GM12874 (cell line): Measurements from ENCODE around the gene NLN.

ENCODE experiments used
- TF ChIP-seq, protein P1 (sequence below): IDR thresholded peaks from 2 replicates; pipeline ENCODE4 v1.5.1; 2011; ENCODE audit warnings: low read depth, mild to moderate bottlenecking, control low read depth, low read length, moderate library complexity; ENCODE audit not compliant: insufficient read depth

Gene NLN

DNA sequence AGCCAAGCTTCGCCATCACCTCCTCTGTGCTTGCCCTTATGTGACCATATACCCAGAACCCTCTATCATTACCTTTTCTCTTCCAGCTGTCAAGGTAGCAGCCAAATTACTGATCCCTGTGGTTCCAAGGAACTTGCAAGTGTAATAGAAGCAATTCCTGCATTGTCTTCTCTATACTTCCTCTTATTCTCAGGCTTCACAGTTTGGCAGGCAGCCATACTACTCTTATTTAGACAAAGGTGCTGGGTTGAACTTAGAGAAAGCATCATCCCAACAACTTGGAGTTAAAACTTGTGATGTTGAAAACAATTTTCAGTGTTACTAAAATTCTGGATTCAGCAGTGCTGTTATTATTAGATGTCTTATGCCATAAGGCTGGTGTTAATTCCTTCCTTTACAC, 93.2 kb downstream of the NLN start:
- TF ChIP-seq, protein P1, sequence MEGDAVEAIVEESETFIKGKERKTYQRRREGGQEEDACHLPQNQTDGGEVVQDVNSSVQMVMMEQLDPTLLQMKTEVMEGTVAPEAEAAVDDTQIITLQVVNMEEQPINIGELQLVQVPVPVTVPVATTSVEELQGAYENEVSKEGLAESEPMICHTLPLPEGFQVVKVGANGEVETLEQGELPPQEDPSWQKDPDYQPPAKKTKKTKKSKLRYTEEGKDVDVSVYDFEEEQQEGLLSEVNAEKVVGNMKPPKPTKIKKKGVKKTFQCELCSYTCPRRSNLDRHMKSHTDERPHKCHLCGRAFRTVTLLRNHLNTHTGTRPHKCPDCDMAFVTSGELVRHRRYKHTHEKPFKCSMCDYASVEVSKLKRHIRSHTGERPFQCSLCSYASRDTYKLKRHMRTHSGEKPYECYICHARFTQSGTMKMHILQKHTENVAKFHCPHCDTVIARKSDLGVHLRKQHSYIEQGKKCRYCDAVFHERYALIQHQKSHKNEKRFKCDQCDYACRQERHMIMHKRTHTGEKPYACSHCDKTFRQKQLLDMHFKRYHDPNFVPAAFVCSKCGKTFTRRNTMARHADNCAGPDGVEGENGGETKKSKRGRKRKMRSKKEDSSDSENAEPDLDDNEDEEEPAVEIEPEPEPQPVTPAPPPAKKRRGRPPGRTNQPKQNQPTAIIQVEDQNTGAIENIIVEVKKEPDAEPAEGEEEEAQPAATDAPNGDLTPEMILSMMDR = no peak

- TF ChIP-seq, protein P1 = no peak
These were observed 94.7 kb downstream of the NLN start for GRCh38 chr5:65816729-65817128.

GRCh38 chr5:65817931-65818330, 95.9 kb downstream of the NLN start:
- TF ChIP-seq, protein P1 = no peak

DNA sequence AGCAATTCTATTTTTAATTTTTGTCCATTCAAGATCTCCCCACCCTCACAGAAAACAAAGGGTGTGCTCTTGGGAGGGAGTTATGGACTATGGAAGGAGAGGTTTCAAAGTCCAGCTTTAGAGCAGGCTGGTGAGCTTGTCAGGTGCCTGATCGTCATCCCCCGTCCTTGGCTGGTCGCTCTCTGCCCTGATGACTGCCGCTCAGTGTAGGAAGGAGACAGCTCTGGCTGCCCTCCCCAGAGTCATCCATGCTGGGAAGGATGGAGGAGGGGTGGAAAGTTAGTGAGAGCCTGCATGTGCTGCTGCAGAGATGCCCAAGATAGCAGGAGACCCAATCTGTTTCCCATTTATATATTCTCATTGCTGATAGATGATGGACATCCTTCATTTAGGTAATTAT, 96.6 kb downstream of the NLN start:
- TF ChIP-seq, protein P1 = no peak

- TF ChIP-seq, protein P1 = no peak
These were observed 97.4 kb downstream of the NLN start for GRCh38 chr5:65819215-65819904.

- TF ChIP-seq, protein P1 = no peak
These were observed 97.9 kb downstream of the NLN start for GRCh38 chr5:65819905-65820240.

- TF ChIP-seq, protein P1 = no peak
These were observed 98.4 kb downstream of the NLN start for GRCh38 chr5:65820373-65820772.
